CD1c-positive myeloid dendritic cell (primary cell): Measurements from ENCODE around the gene PSG3.
A peak's percentile ranks its signal among the peaks of the same experiment; 100 is the strongest.
"Not testable (repeated sequence)": the region's sequence is repeated elsewhere in the genome, so short reads cannot be mapped to it uniquely, and the experiment has no call there.

Experiments used
- DNase-seq: peaks from one replicate; pipeline ENCODE4 v3.0.0-alpha.2; 2016; ENCODE audit errors: extremely low spot score

Gene PSG3

DNA sequence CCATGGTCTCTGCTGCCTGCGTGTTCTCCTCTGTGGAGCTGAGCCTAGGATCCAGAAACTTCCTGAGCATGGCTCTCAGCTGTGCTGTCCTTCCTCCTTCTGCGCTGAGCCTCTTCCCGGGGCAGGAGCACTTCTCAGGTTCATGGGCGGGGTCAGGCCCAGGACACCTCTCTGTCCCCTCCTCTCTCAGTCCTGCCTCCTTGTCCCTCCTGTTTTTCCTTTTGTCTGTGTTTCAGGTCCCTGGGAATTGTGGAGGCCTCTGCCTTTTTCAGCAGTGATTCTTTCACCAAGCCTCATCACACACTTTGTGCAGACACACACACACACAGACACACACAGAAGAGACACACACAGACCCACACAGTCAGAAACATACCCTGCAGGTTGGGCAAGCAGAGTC, at the start of gene PSG3:
TSS of gene PSG3 (minus strand) at position 101 of the 400 bp plus-strand sequence. CDS start at position 4, 97 bp downstream.
- not testable (repeated sequence) for DNase-seq

DNA sequence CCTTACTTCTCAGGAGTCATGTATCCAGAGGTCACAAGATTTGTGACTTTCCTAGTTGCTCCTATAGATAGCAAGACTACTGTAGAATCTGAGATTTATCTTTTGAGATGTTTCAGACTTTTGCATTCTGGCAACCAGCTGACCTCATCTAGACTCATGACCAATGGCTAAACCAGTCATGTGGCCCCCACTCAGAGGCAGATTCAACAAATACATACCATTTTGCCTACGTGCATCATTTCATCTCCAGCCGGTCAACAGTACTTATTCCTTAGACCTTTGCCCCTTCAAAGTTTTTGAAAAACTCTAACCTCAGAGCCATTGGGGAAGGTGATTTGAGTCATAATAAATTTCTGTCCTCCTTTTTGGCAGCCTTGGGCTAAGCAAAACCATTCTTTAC, 48.5 kb upstream of the PSG3 start:
- not testable (repeated sequence) for DNase-seq

GRCh38 chr19:42787766-42788165, 47.5 kb upstream of the PSG3 start:
- not testable (repeated sequence) for DNase-seq

- peak; percentile 26 for DNase-seq
Observed at GRCh38 chr19:42776750-42777612, 36.7 kb upstream of the PSG3 start.

DNA sequence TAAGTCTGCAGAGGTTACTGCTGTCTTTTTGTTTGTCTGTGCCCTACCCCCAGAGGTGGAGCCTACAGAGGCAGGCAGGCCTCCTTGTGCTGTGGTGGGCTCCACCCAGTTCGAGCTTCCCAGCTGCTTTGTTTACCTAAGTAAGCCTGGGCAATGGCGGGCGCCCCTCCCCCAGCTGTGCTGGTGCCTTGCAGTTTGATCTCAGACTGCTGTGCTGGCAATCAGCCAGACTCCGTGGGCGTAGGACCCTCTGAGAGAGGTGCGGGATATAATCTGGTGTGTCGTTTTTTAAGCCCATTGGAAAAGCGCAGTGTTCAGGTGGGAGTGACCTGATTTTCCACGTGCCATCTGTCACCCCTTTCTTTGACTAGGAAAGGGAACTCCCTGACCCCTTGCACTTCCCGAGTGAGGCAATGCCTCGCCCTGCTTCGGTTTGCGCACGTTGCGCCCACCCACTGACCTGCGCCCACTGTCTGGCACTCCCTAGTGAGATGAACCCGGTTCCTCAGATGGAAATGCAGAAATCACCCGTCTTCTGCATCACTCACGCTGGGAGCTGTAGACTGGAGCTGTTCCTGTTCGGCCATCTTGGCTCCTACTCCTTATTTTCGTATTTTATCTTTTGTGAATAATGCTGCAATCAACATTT, 34.4 kb upstream of the PSG3 start:
- not testable (repeated sequence) for DNase-seq

DNA sequence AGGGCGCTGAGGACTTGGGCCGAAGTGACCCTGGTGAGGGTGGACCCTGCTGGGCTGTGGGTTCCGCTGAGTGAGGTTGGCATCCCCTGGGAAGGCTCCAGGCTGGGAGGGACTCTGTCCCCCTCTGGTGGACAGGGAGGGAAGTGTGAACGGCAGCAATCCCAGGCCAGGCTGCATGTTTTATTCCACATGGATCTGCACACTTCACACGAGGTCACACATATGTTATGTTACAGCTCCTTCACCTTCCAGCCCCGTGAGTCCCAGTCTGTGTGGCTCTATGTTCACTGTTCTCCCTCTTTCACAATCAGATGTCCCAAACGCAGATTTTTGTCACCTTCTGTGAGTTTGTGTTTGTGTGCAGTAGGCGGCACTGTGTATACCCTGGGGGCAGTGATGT, 27.0 kb upstream of the PSG3 start:
- not testable (repeated sequence) for DNase-seq

GRCh38 chr19:42766871-42767270, 26.6 kb upstream of the PSG3 start:
- DNase-seq, result not testable (repeated sequence)

- DNase-seq, result no peak
Observed at GRCh38 chr19:42764836-42765235, 24.6 kb upstream of the PSG3 start.

DNA sequence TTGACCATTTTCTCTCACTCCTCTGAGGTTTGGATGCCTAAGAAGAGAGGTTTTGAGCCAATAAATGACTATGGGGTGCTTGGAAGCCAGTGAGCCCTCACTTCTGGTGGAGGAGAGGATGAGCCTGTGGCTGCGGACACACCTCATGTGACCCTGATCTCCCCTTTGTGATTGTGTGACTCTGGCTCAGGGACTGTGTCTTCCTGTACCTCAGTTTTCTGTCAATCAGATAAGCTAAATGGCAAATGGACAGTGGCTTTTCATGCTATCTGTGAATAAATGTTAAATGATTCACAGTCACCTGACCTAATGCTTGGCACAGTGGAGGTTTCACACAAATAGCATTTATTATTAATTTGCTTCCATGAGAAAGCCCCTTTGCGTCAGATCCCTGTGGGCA, 22.5 kb upstream of the PSG3 start:
- DNase-seq, result no peak

- not testable (repeated sequence) for DNase-seq
Observed at GRCh38 chr19:42761924-42762295, 21.6 kb upstream of the PSG3 start.

DNA sequence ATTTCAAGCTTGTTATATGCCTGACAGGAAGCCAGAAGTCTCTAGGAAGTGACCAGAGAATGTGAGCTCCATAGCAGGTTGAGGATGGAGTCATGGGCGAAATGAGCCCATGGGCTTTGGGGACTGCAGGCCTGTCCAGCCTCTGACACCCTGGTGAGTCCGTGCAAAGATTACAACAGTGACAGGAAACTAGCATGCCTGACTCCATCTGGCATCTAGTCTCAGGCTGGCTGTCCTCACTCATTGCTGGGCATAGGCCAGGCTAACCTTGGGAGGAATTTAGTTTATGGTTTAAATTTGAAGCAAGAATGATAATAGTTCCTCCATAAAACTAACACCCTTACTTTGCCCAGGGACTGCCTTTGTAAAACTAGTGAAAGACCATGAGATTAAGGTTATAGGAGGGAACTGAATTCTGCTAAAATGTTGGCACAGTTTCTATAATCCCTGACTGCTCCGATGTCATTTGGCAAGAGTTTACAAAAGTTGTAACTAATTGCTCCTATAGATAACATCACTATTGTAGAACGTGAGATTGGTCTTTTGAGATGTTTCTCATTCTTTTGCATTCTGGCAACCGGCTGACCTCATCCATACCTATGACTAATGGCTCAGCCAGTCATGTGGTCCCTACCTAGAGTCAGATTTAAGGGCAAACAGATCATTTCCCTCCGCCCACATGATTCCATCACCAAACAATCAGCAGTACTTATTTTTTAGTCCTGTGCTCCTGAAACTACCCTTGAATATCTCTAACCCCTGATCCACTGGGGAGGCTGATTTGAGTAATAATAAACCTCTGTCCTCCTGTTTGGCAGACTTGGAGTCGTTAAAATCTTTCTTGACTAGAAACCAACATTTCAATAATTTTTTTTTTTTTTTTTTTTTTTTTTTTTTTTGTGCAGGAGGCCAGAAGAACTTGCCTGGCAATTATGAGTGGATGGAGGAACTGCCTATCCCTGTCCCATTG, 21.0 kb upstream of the PSG3 start:
- not testable (repeated sequence) for DNase-seq

- DNase-seq, result not testable (repeated sequence)
Observed at GRCh38 chr19:42758667-42759066, 18.4 kb upstream of the PSG3 start.

DNA sequence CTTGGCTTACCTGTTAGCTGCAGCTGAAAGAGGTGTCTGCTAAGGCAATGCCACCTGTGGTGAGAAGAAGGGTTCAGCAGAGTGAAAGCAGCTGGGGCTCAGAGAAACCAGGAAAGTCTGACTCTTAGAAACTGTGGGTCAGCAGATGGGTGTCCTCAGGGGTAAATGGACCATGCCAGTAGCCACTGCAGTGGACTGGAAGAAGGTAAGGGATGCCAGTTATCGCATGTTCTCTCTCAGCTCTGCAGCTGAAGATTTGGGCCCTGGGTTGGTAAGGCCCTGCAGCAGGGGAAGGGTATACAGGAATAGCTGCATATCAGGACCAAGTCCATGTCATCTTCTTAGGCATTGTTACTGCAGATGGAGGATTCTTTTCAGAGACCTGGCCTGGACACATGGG, 12.0 kb upstream of the PSG3 start:
- not testable (repeated sequence) for DNase-seq

DNA sequence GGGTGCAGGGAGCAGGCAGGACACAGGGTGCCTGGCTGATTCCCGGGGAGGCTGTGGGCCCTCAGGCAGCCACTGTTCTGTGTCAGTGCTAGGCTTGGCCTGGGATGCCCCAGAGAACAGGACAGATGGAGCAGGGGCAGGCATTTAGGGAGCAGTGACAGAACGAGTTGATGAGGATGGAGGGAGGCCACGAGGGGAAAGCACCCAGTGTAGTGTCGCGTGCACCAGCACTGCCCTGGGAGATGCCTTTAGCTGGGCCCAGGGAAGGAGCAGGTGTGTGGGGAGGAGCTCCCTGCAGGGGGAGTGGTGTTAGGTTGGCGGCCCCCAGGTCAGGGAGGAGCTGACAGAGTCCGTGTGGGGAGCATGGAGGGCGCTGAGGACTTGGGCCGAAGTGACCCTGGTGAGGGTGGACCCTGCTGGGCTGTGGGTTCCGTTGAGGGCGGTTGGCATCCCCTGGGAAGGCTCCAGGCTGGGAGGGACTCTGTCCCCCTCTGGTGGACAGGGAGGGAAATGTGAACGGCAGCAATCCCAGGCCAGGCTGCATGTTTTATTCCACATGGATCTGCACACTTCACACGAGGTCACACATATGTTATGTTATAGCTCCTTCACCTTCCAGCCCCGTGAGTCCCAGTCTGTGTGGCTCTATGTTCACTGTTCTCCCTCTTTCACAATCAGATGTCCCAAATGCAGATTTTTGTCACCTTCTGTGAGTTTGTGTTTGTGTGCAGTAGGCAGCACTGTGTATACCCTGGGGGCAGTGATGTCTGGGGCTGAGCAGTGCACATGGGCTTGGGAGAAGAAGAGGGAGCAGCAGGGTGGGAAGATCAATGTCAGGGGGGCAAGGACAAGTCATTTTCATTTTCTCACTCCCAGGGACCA, 1.7 kb upstream of the PSG3 start:
- not testable (repeated sequence) for DNase-seq

DNA sequence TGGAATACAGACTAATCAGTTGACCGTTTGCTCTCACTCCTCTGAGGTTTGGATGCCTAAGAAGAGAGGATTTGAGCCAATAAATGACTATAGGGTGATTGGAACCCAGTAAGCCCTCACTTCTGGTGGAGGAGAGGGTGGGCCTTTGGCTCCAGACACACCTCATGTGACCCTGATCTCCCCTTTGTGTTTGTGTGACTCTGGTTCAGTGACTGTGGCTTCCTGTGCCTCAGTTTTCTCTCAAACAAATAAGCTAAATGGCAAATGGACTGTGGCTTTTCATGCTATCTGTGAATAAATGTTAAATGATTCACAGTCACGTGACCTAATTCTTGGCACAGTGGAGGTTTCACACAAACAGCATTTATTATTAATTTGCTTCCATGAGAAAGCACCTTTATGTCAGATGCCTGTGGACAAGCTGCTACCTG, 2.7 kb downstream of the PSG3 start:
- not testable (repeated sequence) for DNase-seq

- DNase-seq, result not testable (repeated sequence)
Observed at GRCh38 chr19:42728341-42728740, 11.9 kb downstream of the PSG3 start.

- not testable (repeated sequence) for DNase-seq
Observed at GRCh38 chr19:42714000-42714399, 26.3 kb downstream of the PSG3 start.

- not testable (repeated sequence) for DNase-seq
Observed at GRCh38 chr19:42712753-42713152, 27.5 kb downstream of the PSG3 start.

GRCh38 chr19:42710986-42711385, 29.3 kb downstream of the PSG3 start:
- not testable (repeated sequence) for DNase-seq

GRCh38 chr19:42697884-42698283, 42.4 kb downstream of the PSG3 start:
- no peak for DNase-seq
